Endothelial cell of umbilical vein (primary cell): ENCODE measurements around the gene CXCR4.

ENCODE experiments used
- CTCF ChIP-seq, 2 donors: IDR thresholded peaks; 1 replicate in 1 of 2; 2 replicates in 1 of 2; pipeline ENCODE4 v1.5.1; 2011; ENCODE audit warnings: low read length in 2 of 2, mild to moderate bottlenecking in 2 of 2, moderate library complexity in 2 of 2, control low read depth in 1 of 2, inconsistent platforms in 1 of 2, low read depth in 1 of 2; ENCODE audit not compliant: insufficient read depth in 1 of 2; ENCODE audit errors: extremely low read depth in 1 of 2
- EZH2 ChIP-seq: IDR thresholded peaks from 2 replicates; pipeline ENCODE4 v1.6.1; 2012; ENCODE audit warnings: borderline replicate concordance, low read depth, mild to moderate bottlenecking, moderate library complexity, low read length, inconsistent platforms; ENCODE audit not compliant: severe bottlenecking
- GATA2 ChIP-seq: IDR thresholded peaks from 2 replicates; pipeline ENCODE4 v1.7.0; 2011; ENCODE audit warnings: low read depth, mild to moderate bottlenecking, moderate library complexity, mixed read lengths, low read length; ENCODE audit not compliant: insufficient read length, insufficient read depth
- JUN ChIP-seq: IDR thresholded peaks from 2 replicates; pipeline ENCODE4 v1.6.1; 2011; ENCODE audit warnings: borderline replicate concordance, low read depth; ENCODE audit not compliant: insufficient read length, insufficient read depth
- MAX ChIP-seq: IDR thresholded peaks from 2 replicates; pipeline ENCODE4 v1.6.1; 2011; ENCODE audit not compliant: insufficient read depth, insufficient read length
- MYC ChIP-seq: IDR thresholded peaks from one replicate; pipeline ENCODE4 v1.6.1; 2011; ENCODE audit warnings: mild to moderate bottlenecking, low read depth, low read length
- POLR2A ChIP-seq: IDR thresholded peaks from 2 replicates; pipeline ENCODE4 v1.6.1; 2012; ENCODE audit warnings: low read depth, mild to moderate bottlenecking, control low read depth, low read length
- POLR2AphosphoS5 ChIP-seq: IDR thresholded peaks from 2 replicates; pipeline ENCODE4 v1.6.1; 2012; ENCODE audit warnings: low read depth, mild to moderate bottlenecking, control low read depth, low read length, moderate library complexity; ENCODE audit not compliant: insufficient read depth

GRCh38 chr2:136137982-136138381 lies 20.0 kb upstream of the CXCR4 start:
- TF ChIP-seq MYC: no peak
- no peak for TF ChIP-seq JUN
- TF ChIP-seq CTCF (IDR thresholded peaks at IDR 0.05; ENCODE audit: extremely low read depth in 1 of 2, insufficient read depth in 1 of 2, low read depth in 1 of 2, low read length in 2 of 2): no peak
- TF ChIP-seq POLR2A: no peak
- no peak for TF ChIP-seq GATA2
- TF ChIP-seq POLR2AphosphoS5: no peak
- TF ChIP-seq EZH2: no peak
- no peak for TF ChIP-seq MAX
